ENCODE measurements around the gene SYT6. TPM values are rescaled to one million over a fixed set of nuclear protein-coding genes. Genes with fewer than 3 reads are reported as not detected.

SYT6 gene
- total RNA-seq, 3 donors from 2014 or later (not counting 1 experiment from before 2014, with no cell fraction given) = 0.13 TPM; not detected in 2

- Histone ChIP-seq H3K4me1 (ENCODE audit: control insufficient read depth, insufficient read depth, low read length) (no peaks in the 10 kb centered on the region), H3K4me3 (ENCODE audit: low read length) (no peak overlapping the region), H3K27ac (ENCODE audit: low read length) (no peak overlapping the region), H3K9me3 (ENCODE audit: control insufficient read depth, insufficient read depth, low read length) (no peaks in the 10 kb centered on the region), H3K36me3 (ENCODE audit: control insufficient read depth, insufficient read depth, low read length) (no peaks in the 10 kb centered on the region), H3K27me3 (ENCODE audit: control insufficient read depth, insufficient read depth, low read length) (no peaks in the 10 kb centered on the region)
- peaks cover 0 to 10% of the 10 kb centered on the region in 2 donors for H3K27me3 Mint-ChIP-seq (ENCODE audit: low read depth in 2 of 2)
- no peak for TF ChIP-seq CTCF (IDR thresholded peaks at IDR 0.05)
- H3K27ac Mint-ChIP-seq = no peak overlapping the region
- peaks cover 0 to 4% of the 10 kb centered on the region in 2 donors for H3K9me3 Mint-ChIP-seq
- intact Hi-C loops (cut with micrococcal nuclease) = no loop called here
- WGBS (ENCODE audit: insufficient coverage) = 93% methylated on average over 1 of the region's 2 CpGs
- no peaks in the 10 kb centered on the region for H3K4me1 Mint-ChIP-seq
- peaks cover 5% of the 10 kb centered on the region for H3K36me3 Mint-ChIP-seq
- no peak overlapping the region for H3K4me3 Mint-ChIP-seq
- no peak for DNase-seq
- peak in 1 of 3 donors; percentile 45 for ATAC-seq
Observed at GRCh38 chr1:114054148-114054547, 99.5 kb downstream of the SYT6 start.

DNA sequence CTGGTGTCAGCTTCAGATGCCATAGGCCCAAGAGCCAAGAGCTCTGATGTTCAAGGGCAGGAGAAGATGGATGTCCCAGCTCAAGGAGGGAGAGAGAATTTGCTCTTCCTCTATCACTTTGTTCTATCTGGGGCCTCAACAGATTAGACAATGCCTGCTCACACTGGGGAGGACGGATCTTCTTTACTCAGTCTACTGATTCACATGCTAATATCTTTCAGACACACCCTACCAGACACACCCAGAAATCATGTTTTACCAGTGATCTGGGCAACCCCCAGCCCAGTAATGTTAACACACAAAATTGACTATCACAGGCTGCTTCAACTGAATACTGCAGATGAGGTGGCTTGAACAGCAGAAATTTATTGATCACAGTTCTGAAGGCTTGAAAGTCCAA is 105.4 kb downstream of the SYT6 start:
- H3K9me3 ChIP-seq (ENCODE audit: control insufficient read depth, insufficient read depth, low read length) = no peaks in the 10 kb centered on the region
- intact Hi-C loops (cut with micrococcal nuclease) = no loop called here

DNA sequence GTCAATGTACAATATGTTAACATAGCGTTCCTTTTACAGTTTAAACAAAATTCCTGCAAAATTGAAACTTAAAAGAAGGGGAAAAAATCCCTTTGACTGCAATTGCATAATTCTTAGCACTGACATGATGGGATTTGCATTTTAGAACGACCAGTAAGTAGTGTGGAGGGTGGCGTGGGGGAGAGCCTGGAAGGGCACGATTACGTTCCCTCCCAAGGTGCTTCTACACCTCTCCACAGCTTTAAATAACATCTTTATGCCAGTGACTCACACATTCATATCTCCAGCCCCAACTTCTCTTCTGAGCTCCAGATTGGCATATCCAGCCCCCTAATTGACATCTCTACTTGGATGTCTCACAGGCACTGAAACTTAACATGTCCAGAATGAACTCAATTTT is 110.1 kb downstream of the SYT6 start:
- Mint-ChIP-seq H3K27ac (no peak overlapping the region), H3K4me3 (no peak overlapping the region), H3K9me3 (peaks cover 0 to 2% of the 10 kb centered on the region in 2 donors), H3K36me3 (no peaks in the 10 kb centered on the region), H3K27me3 (ENCODE audit: low read depth in 2 of 2) (peaks cover 0 to 3% of the 10 kb centered on the region in 2 donors), H3K4me1 (peaks cover 5% of the 10 kb centered on the region in 2 donors)
- no peak overlapping the region for H3K4me3 ChIP-seq (ENCODE audit: low read length)
- H3K27ac ChIP-seq (ENCODE audit: low read length) = no peak overlapping the region
- intact Hi-C loops (cut with micrococcal nuclease) = no loop called here
- WGBS (ENCODE audit: insufficient coverage) = 100% methylated on average over 3 of the region's 5 CpGs
- ATAC-seq (no peak), DNase-seq (no peak)
- no peaks in the 10 kb centered on the region for H3K36me3 ChIP-seq (ENCODE audit: control insufficient read depth, insufficient read depth, low read length)
- no peaks in the 10 kb centered on the region for H3K27me3 ChIP-seq (ENCODE audit: control insufficient read depth, insufficient read depth, low read length)
- no peaks in the 10 kb centered on the region for H3K9me3 ChIP-seq (ENCODE audit: control insufficient read depth, insufficient read depth, low read length)
- no peak for TF ChIP-seq CTCF (IDR thresholded peaks at IDR 0.05)
- no peaks in the 10 kb centered on the region for H3K4me1 ChIP-seq (ENCODE audit: control insufficient read depth, insufficient read depth, low read length)

More for the DNA sequence above, 105.4 kb downstream of the SYT6 start:
- WGBS (ENCODE audit: insufficient coverage) = 88% methylated on average over 1 of the region's 1 CpG
- Mint-ChIP-seq H3K4me1 (no peaks in the 10 kb centered on the region), H3K9me3 (peaks cover 0 to 2% of the 10 kb centered on the region in 2 donors), H3K27ac (no peak overlapping the region), H3K27me3 (ENCODE audit: low read depth in 2 of 2) (peaks cover 0 to 6% of the 10 kb centered on the region in 2 donors), H3K4me3 (no peak overlapping the region), H3K36me3 (no peaks in the 10 kb centered on the region)
- Histone ChIP-seq H3K27ac (ENCODE audit: low read length) (no peak overlapping the region), H3K36me3 (ENCODE audit: control insufficient read depth, insufficient read depth, low read length) (no peaks in the 10 kb centered on the region), H3K4me1 (ENCODE audit: control insufficient read depth, insufficient read depth, low read length) (no peaks in the 10 kb centered on the region), H3K27me3 (ENCODE audit: control insufficient read depth, insufficient read depth, low read length) (no peaks in the 10 kb centered on the region), H3K4me3 (ENCODE audit: low read length) (no peak overlapping the region)
- no peak for DNase-seq
- TF ChIP-seq CTCF (IDR thresholded peaks at IDR 0.05) = no peak
- ATAC-seq = no peak

- Mint-ChIP-seq H3K27me3 (ENCODE audit: low read depth in 2 of 2) (peaks cover 0 to 3% of the 10 kb centered on the region in 2 donors), H3K27ac (no peak overlapping the region), H3K4me3 (no peak overlapping the region), H3K36me3 (no peaks in the 10 kb centered on the region), H3K9me3 (peaks cover 0 to 2% of the 10 kb centered on the region in 2 donors), H3K4me1 (peaks cover 5% of the 10 kb centered on the region in 2 donors)
- Histone ChIP-seq H3K4me1 (ENCODE audit: control insufficient read depth, insufficient read depth, low read length) (no peaks in the 10 kb centered on the region), H3K9me3 (ENCODE audit: control insufficient read depth, insufficient read depth, low read length) (no peaks in the 10 kb centered on the region), H3K36me3 (ENCODE audit: control insufficient read depth, insufficient read depth, low read length) (no peaks in the 10 kb centered on the region), H3K4me3 (ENCODE audit: low read length) (no peak overlapping the region), H3K27me3 (ENCODE audit: control insufficient read depth, insufficient read depth, low read length) (no peaks in the 10 kb centered on the region), H3K27ac (ENCODE audit: low read length) (no peak overlapping the region)
- ATAC-seq (no peak), DNase-seq (no peak)
- WGBS (ENCODE audit: insufficient coverage) = 62% methylated on average over 3 of the region's 4 CpGs
- intact Hi-C loops (cut with micrococcal nuclease) = no loop called here
- no peak for TF ChIP-seq CTCF (IDR thresholded peaks at IDR 0.05)
Observed at GRCh38 chr1:114043054-114043453, 110.6 kb downstream of the SYT6 start.

Data from natural killer cell (primary cell).